Endodermal cell (in vitro differentiated cells): ENCODE measurements around the gene ACAN. TPM values are rescaled to one million over a fixed set of nuclear protein-coding genes. Genes with fewer than 3 reads are reported as not detected.

Experiments
- DNase-seq: peaks from one replicate; pipeline ENCODE4 v3.0.0-alpha.2; 2017
- H3K27ac ChIP-seq: 2 replicates; pipeline ENCODE4 v1.5.1; 2013; ENCODE audit warnings: mild to moderate bottlenecking, low read depth, low read length, moderate library complexity
- H3K27me3 ChIP-seq: 2 replicates; pipeline ENCODE4 v1.6.1; 2013; ENCODE audit warnings: mild to moderate bottlenecking, low read length, moderate library complexity; ENCODE audit not compliant: insufficient read depth, control insufficient read depth, poor library complexity, severe bottlenecking
- H3K36me3 ChIP-seq: 2 replicates; pipeline ENCODE4 v1.7.0; 2013; ENCODE audit warnings: mild to moderate bottlenecking, low read length, moderate library complexity; ENCODE audit not compliant: control insufficient read depth, insufficient read depth
- H3K4me1 ChIP-seq: one replicate; pipeline ENCODE4 v1.7.0; 2013; ENCODE audit warnings: low read length; ENCODE audit not compliant: control insufficient read depth, insufficient read depth
- H3K4me3 ChIP-seq: 2 replicates; pipeline ENCODE4 v1.5.1; 2013; ENCODE audit warnings: mild to moderate bottlenecking, low read length, moderate library complexity
- H3K9ac ChIP-seq: 2 replicates; pipeline ENCODE4 v1.6.1; 2013; ENCODE audit warnings: mild to moderate bottlenecking, low read length, moderate library complexity; ENCODE audit not compliant: poor library complexity, severe bottlenecking; ENCODE audit errors: extremely low read depth
- H3K9me3 ChIP-seq: 2 replicates; pipeline ENCODE4 v1.6.1; 2013; ENCODE audit warnings: mild to moderate bottlenecking, low read length, moderate library complexity; ENCODE audit not compliant: control insufficient read depth
- H3K27ac Mint-ChIP-seq: 2 replicates; pipeline ENCODE4 v1.8.0; 2020; ENCODE audit warnings: mixed read lengths
- H3K27me3 Mint-ChIP-seq: 2 replicates; pipeline ENCODE4 v1.8.0; 2021; ENCODE audit warnings: mild to moderate bottlenecking, mixed read lengths; ENCODE audit not compliant: insufficient read depth
- H3K36me3 Mint-ChIP-seq: 2 replicates; pipeline ENCODE4 v1.8.0; 2020; ENCODE audit warnings: low read depth, mixed read lengths
- H3K4me1 Mint-ChIP-seq: 2 replicates; pipeline ENCODE4 v1.8.0; 2020; ENCODE audit warnings: mixed read lengths
- H3K4me3 Mint-ChIP-seq: 2 replicates; pipeline ENCODE4 v1.8.0; 2020; ENCODE audit warnings: mild to moderate bottlenecking, moderate library complexity, mixed read lengths
- H3K9me3 Mint-ChIP-seq: 2 replicates; pipeline ENCODE4 v1.8.0; 2020; ENCODE audit warnings: mild to moderate bottlenecking, mixed read lengths
- CTCF ChIP-seq: fragments of 200-600 bp; sonication (generic); conservative IDR thresholded peaks from 2 replicates; pipeline ENCODE4 v1.5.0; 2021; ENCODE audit warnings: antibody characterized with exemption, mild to moderate bottlenecking
- WGBS, 2 experiments: methylation state at CpG; one replicate each; pipeline versions ENCODE4 v1.1.5 to v1.1.7; 2013; ENCODE audit warnings: missing lambda C conversion rate in 2 of 2, mixed read lengths in 1 of 2; ENCODE audit not compliant: insufficient coverage in 1 of 2, insufficient read length in 1 of 2; 5-methylcytosine and 5-hydroxymethylcytosine counted together
- total RNA-seq, 2 donors: library from RNA; stranded (reverse); fragmentation: NEBNext Ultra II Directional in 1 of 2; extraction: Animal tissue kit (Norgen Biotek cat#: 25700) in 1 of 2; gene quantifications; 2 replicates in 1 of 2; 3 replicates in 1 of 2; pipeline ENCODE4 v1.2.1, GENCODE V29; 2021

The ACAN gene
- total RNA-seq, 2 donors from 2014 or later = 0.38 to 0.75 TPM

GRCh38 chr15:88788036-88788435 is 15.2 kb upstream of the ACAN start:
- Mint-ChIP-seq H3K4me1 (peaks cover 8% of the 10 kb centered on the region), H3K9me3 (peaks cover 2% of the 10 kb centered on the region), H3K4me3 (no peak overlapping the region), H3K27me3 (peaks cover 20% of the 10 kb centered on the region), H3K27ac (no peak overlapping the region), H3K36me3 (no peaks in the 10 kb centered on the region)
- Histone ChIP-seq H3K36me3 (no peaks in the 10 kb centered on the region), H3K9me3 (no peaks in the 10 kb centered on the region), H3K27me3 (peaks cover 14% of the 10 kb centered on the region), H3K4me3 (no peak overlapping the region), H3K9ac (no peak overlapping the region), H3K27ac (no peak overlapping the region), H3K4me1 (no peaks in the 10 kb centered on the region)
- no peak for TF ChIP-seq CTCF
- no peak for DNase-seq
- 77 to 84% methylated on average over 3 of the region's 3 CpGs for WGBS, 2 experiments

- H3K4me3 Mint-ChIP-seq = no peak overlapping the region
- no peaks in the 10 kb centered on the region for H3K36me3 ChIP-seq
- no peak for DNase-seq
- no peaks in the 10 kb centered on the region for H3K4me1 ChIP-seq
- no peak overlapping the region for H3K27ac ChIP-seq
- H3K27me3 ChIP-seq = peaks cover 14% of the 10 kb centered on the region
- no peak for TF ChIP-seq CTCF
- peaks cover 2% of the 10 kb centered on the region for H3K9me3 Mint-ChIP-seq
- no peak overlapping the region for H3K9ac ChIP-seq
- peaks cover 10% of the 10 kb centered on the region for H3K4me1 Mint-ChIP-seq
- no peaks in the 10 kb centered on the region for H3K36me3 Mint-ChIP-seq
- H3K4me3 ChIP-seq = no peak overlapping the region
- no peaks in the 10 kb centered on the region for H3K9me3 ChIP-seq
- H3K27me3 Mint-ChIP-seq = peaks cover 22% of the 10 kb centered on the region
- H3K27ac Mint-ChIP-seq = no peak overlapping the region
These were observed 14.4 kb upstream of the ACAN start for GRCh38 chr15:88788816-88789215.

GRCh38 chr15:88790486-88790885 is 12.8 kb upstream of the ACAN start:
- Histone ChIP-seq H3K9me3 (no peaks in the 10 kb centered on the region), H3K4me3 (no peak overlapping the region), H3K4me1 (no peaks in the 10 kb centered on the region), H3K9ac (no peak overlapping the region), H3K36me3 (no peaks in the 10 kb centered on the region), H3K27me3 (peaks cover 14% of the 10 kb centered on the region), H3K27ac (no peak overlapping the region)
- Mint-ChIP-seq H3K4me1 (peaks cover 10% of the 10 kb centered on the region), H3K27me3 (peaks cover 28% of the 10 kb centered on the region), H3K27ac (no peak overlapping the region), H3K36me3 (no peaks in the 10 kb centered on the region), H3K9me3 (peaks cover 2% of the 10 kb centered on the region), H3K4me3 (no peak overlapping the region)
- DNase-seq = no peak
- WGBS, 2 experiments = 91 to 95% methylated on average over 6 to 7 of the region's 7 CpGs
- TF ChIP-seq CTCF = no peak
